ENCODE measurements around the gene CNTNAP5. TPM values are rescaled to one million over a fixed set of nuclear protein-coding genes. Genes with fewer than 3 reads are reported as not detected.

CNTNAP5 gene
- total RNA-seq, 1 experiment from 2014 or later, result not detected

GRCh38 chr2:124162256-124162655 lies 137.2 kb downstream of the CNTNAP5 start:
- TF ChIP-seq TCF7L2 (IDR thresholded peaks at IDR 0.05; ENCODE audit: low read depth, low read length) (no peak), CTCF (IDR thresholded peaks at IDR 0.05) (no peak), SIN3A (IDR thresholded peaks at IDR 0.05; ENCODE audit: borderline replicate concordance, insufficient read depth, low read depth, low read length) (no peak), REST (IDR thresholded peaks at IDR 0.05; ENCODE audit: insufficient read depth in 1 of 2, low read depth in 2 of 2, low read length in 1 of 2) (no peak), POLR2AphosphoS5 (IDR thresholded peaks at IDR 0.05; ENCODE audit: low read depth, low read length) (no peak)
- Histone ChIP-seq H3K4me1 (ENCODE audit: control insufficient read depth, insufficient read depth, low read length) (no peaks in the 10 kb centered on the region), H3K27me3 (ENCODE audit: control insufficient read depth, insufficient read depth, low read length) (no peaks in the 10 kb centered on the region), H3K27ac (ENCODE audit: low read length) (no peak overlapping the region), H3K9me3 (ENCODE audit: control insufficient read depth, insufficient read depth, low read depth, low read length) (no peaks in the 10 kb centered on the region), H3K36me3 (ENCODE audit: control insufficient read depth, insufficient read depth, low read length) (no peaks in the 10 kb centered on the region), H3K4me3 (ENCODE audit: low read depth in 2 of 2, low read length in 2 of 2) (no peak overlapping the region)
- intact Hi-C loops (cut with micrococcal nuclease; ENCODE audit: unreplicated experiment), result no loop called here
- POLR2A ChIA-PET, result interaction anchor here (0.6 kb wide), 1 partner anchor 396 kb away, joined by 4 read pairs; no protein-coding TSS in a partner anchor
- ATAC-seq (no peak), DNase-seq (ENCODE audit: low read depth, low spot score) (no peak)
- in situ Hi-C loops (cut with HindIII; ENCODE audit: low pct_unique_long_range_greater_than_20kb, low sequenced_read_pairs), result no loop called here
- no TSS peak for BruUV-seq (replicated peaks)
- CTCF ChIA-PET, result no interaction called here

GRCh38 chr2:124163840-124164239 lies 138.8 kb downstream of the CNTNAP5 start:
- no peak overlapping the region for H3K4me3 ChIP-seq (ENCODE audit: low read depth in 2 of 2, low read length in 2 of 2)
- H3K36me3 ChIP-seq (ENCODE audit: control insufficient read depth, insufficient read depth, low read length), result no peaks in the 10 kb centered on the region
- TF ChIP-seq REST (IDR thresholded peaks at IDR 0.05; ENCODE audit: insufficient read depth in 1 of 2, low read depth in 2 of 2, low read length in 1 of 2) (no peak), POLR2AphosphoS5 (IDR thresholded peaks at IDR 0.05; ENCODE audit: low read depth, low read length) (no peak), SIN3A (IDR thresholded peaks at IDR 0.05; ENCODE audit: borderline replicate concordance, insufficient read depth, low read depth, low read length) (no peak), CTCF (IDR thresholded peaks at IDR 0.05) (no peak), TCF7L2 (IDR thresholded peaks at IDR 0.05; ENCODE audit: low read depth, low read length) (no peak)
- ATAC-seq (no peak), DNase-seq (ENCODE audit: low read depth, low spot score) (no peak)
- no peaks in the 10 kb centered on the region for H3K27me3 ChIP-seq (ENCODE audit: control insufficient read depth, insufficient read depth, low read length)
- H3K9me3 ChIP-seq (ENCODE audit: control insufficient read depth, insufficient read depth, low read depth, low read length), result no peaks in the 10 kb centered on the region
- POLR2A ChIA-PET, result no interaction called here
- BruUV-seq (replicated peaks), result no TSS peak
- H3K27ac ChIP-seq (ENCODE audit: low read length), result no peak overlapping the region
- in situ Hi-C loops (cut with HindIII; ENCODE audit: low pct_unique_long_range_greater_than_20kb, low sequenced_read_pairs), result no loop called here
- CTCF ChIA-PET, result no interaction called here
- H3K4me1 ChIP-seq (ENCODE audit: control insufficient read depth, insufficient read depth, low read length), result no peaks in the 10 kb centered on the region
- intact Hi-C loops (cut with micrococcal nuclease; ENCODE audit: unreplicated experiment), result no loop called here
